ENCODE measurements around the gene CLHC1.
"Not testable (repeated sequence)": the region's sequence is repeated elsewhere in the genome, so short reads cannot be mapped to it uniquely, and the experiment has no call there.

Gene CLHC1

DNA sequence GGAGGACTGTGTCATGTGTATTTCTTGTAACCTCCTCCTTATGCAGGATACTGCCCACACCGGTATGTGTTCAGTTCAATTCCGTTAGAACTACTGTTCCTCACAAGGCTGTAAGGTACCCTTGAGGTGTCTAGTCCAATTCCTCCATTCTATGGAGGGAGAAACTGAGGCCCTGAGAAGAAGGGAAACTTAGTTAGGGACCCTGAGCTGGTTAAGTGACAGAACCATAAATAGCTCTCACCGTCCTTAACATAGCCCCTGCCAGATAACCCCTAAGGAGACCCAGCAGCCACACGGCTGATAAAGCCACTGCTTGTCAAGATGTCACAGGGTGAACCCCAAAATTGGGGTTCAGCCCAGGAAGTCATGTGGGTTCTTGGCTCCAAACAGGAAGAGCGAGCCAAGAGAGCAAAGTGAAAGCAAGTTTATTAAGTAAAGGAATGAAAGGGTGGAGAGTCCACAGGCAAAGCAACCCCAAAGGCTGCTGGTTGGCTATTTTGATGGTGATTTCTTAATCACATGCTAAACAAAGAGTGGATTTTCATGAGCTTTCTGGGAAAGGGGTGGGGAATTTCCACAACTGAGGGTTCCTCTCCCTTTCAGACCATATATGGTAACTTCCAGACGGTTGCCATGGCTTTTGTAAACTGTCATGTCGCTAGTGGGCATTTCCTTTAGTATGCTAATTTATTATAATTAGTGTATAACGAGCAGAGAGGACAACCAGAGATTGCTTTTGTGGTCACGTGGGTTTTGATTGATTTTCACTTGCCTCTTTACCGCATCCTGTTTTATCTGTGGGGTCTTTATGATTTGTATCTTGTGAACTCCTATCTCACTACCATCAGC lies 98.4 kb downstream of the CLHC1 start:
- Mint-ChIP-seq H3K27me3 (no peaks in the 10 kb centered on the region), H3K36me3 (no peaks in the 10 kb centered on the region), H3K9me3 (no peaks in the 10 kb centered on the region), H3K4me1 (peaks cover 25 to 38% of the 10 kb centered on the region in 2 donors), H3K4me3 (peak overlapping the region; percentile 84 to 88), H3K27ac (peak overlapping the region; percentile 93)
- peak; percentile 93 for ATAC-seq (replicated peaks)
- peak; percentile 66 for DNase-seq

DNA sequence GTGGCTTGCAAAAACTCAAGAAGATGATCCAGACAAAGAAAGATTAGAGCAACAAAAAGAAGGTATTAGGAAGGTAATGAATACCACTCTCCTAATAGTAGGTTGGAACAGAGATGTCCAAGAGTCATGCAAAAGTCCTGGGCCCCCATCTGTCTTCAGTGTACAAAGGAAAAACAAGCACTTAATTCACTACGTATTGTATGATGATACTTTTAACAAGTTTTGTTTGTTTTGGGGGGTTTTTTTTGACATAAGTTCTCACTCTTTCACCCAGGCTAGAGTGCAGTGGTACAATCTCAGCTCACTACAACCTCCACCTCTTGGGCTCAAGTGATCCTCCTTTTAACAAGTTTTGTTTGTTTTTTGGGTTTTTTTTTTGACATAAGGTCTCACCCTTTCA lies 101.2 kb downstream of the CLHC1 start:
- Mint-ChIP-seq H3K9me3 (peaks cover 0 to 2% of the 10 kb centered on the region in 2 donors), H3K27ac (no peak overlapping the region), H3K4me3 (no peak overlapping the region), H3K4me1 (peaks cover 8 to 16% of the 10 kb centered on the region in 2 donors), H3K36me3 (peaks cover 0 to 1% of the 10 kb centered on the region in 2 donors), H3K27me3 (no peaks in the 10 kb centered on the region)
- ATAC-seq (replicated peaks): no peak
- no peak for DNase-seq

- H3K36me3 Mint-ChIP-seq; H3K27me3 Mint-ChIP-seq; DNase-seq; H3K9me3 Mint-ChIP-seq; H3K4me1 Mint-ChIP-seq; ATAC-seq (replicated peaks); H3K27ac Mint-ChIP-seq; H3K4me3 Mint-ChIP-seq: not testable (repeated sequence)
Measured at GRCh38 chr2:55126643-55127042, 105.5 kb downstream of the CLHC1 start.
